Stimulated activated naive CD4-positive, alpha-beta T cell treated with Interleukin-2 at 50 U/mL for 16 hours (primary cell): ENCODE measurements around the gene GABRB3.

Source experiments
- DNase-seq: peaks from one replicate; lab custom pipeline; 2025; lab: John Stamatoyannopoulos, UW

GABRB3 gene

DNA sequence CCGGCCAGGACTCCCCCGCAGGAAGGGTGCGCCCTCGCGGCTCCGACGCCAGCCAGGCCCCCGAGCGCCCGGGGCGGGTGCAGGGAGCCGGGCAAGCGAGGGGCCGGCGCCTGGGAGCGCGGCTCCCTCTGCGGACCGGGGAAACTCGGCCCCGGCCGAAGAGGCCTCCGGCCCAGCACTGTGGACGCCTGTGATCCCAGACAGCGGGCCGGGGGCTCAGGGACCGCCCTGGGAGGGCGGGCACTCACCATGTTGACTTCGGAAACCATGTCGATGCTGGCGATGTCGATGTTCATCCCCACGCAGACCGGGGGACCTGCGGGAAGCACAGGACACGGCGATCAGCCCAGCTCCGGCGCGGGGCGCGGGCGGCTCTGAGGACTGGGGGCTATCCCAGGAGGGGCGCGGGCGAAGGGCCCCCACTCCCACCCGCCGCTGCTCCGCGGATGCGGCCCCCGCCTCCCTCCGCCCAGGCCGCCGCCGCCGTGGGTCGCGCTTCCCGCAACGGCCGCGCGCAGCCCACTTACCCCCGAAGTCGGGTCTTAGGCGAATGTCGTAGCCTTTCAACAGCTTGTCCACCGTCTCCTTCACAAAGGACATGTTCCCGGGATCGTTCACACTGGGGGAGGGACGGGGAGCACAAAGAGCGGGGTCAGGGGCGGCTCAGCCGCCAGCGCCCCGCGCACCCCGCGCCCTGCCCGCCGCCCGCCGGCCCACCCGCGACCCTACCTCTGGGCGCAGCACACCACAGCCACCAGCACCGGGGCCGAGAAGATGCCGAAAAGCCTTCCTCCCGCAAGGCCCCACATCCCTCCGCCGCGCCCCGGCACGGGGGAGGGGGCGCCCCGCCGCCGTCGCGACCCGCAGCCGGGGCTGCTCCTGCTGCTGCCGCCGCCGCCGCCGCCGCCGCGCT lies at the start of gene GABRB3:
TSS of gene GABRB3 (minus strand) at position 913 of the 913 bp plus-strand sequence.
- DNase-seq, result no peak

DNA sequence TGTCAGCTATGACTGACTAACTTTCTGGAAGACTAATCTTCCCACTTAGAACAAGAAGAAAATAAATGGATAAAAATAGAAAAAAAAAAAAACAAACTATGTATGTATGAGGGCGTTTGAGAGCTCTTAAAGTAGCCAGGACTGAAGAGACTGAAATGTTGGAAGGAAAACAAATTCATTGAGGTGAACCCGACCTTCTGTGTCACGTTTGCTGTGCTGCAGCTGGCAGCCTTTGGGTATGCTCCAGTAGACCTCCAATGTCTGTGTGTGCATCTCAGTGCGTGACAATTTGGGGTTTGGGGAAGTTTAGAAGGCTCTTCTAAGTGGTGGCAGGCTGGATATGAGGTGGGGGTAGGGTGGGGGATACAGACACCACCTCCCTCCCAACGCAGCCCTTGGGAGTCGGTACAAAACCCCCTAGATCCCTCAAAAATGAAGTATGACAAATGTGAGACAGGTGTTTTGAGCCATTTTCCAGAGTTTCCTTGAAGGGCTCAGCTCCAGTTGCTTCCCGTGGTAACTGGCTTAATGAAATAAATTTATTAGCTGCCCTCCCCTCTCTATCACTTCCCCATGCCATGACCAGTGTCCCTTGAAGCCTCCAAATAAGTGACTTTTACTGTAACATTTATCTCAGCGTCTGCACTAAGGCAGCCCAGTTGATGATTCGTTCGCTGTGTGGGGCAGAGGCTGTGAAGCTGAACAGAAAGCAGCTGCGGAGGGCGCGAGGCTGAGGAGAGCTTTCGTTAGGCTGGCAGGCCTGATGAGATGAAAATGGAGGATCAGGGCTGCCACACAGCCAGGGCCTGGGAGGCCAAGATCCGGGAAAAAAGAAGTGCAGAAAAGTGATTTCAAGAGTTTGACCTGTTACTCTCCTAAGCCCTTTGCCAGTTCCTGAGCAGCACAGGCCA lies 34.9 kb upstream of the GABRB3 start:
- no peak for DNase-seq

DNA sequence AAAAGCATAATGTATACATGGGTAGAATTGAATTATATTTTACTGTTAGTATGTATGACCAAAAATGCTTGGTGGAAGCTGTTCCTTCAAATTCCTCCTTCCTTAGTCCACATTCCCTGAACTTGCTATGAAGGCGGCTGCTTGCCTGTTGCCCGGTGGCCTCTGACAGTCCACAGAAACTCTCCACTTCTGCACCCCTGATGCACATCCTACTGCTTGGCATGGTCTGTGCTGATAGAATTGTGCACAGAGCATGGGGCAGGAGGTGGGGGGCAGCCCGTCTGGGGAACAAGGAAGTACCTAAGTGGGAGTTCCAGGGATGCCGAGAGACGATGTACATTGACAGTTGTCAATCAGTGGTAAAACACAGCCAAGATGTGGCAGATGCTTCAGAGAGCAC lies 33.7 kb upstream of the GABRB3 start:
- no peak for DNase-seq

DNA sequence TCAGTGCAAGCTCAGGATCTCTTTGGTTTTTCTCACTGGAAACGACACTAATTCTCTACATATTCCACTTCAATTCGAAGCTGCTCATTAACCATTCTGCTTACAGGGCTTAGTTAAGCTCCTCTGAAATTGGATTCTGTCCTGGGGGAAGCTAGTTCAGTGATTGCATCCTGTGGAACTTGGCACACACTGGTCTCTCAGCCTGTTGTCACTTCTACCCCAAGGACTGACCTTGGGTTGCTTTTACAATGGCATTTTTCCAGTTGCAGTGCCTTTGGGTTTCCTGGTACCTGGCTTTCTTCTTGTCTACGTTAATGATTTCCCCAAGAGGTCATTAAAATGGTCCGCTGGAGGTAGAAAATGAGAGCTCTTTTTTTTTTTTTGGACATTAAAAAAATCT lies 33.3 kb upstream of the GABRB3 start:
- no peak for DNase-seq

DNA sequence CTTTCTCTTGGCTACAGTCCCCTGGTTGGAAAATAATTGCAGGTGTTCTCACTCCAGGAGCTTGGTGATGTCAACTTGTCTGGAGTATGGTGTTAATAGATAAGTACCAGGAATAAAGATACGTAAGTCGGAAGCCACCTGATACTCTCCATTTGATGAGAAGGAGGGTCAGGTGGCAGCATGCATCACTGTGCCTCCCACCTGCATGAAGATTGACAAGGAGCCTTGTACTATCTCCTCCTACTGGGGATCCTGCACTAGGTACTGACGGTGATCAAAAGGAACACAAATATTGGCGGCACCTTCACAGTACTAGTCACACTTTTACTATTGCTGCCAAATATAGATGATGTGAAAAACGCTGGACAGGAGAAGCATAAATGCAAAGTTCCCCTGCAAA lies 32.6 kb upstream of the GABRB3 start:
- no peak for DNase-seq

DNA sequence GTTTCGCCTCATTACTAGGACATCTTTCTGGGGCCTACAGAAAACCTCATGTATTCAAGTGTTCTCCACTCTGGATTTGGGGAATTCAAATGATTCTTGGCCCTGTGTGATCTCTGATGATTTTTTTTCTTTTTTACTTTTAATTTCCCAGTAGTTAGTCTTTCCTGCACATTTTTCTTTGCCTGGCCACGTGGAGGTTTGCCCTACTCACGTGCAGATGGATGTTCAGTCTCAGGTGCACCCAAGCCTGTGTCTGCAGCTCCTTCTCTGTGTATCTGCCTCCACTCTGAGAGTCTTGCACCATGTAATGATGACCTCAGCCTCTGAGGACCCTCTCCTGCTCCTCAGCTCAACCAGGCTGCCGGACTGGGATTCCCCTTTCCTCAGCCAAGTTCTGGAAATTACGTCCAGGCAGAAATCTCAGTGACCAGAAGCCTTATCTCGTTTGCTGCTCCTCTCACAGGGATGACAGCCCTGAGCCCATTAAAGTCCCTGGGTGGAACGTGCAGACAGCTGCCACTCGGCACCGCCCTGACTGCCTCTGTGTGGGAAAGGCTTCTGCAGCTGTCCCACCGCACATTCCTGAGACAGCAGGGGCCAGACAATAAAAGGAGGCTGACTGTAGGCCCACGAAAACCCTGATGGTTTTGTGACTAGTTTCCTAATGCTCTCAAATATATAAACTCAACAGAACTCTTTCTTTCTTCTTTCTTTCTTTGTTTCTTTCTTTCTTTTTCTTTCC lies 31.4 kb upstream of the GABRB3 start:
- no peak for DNase-seq

DNA sequence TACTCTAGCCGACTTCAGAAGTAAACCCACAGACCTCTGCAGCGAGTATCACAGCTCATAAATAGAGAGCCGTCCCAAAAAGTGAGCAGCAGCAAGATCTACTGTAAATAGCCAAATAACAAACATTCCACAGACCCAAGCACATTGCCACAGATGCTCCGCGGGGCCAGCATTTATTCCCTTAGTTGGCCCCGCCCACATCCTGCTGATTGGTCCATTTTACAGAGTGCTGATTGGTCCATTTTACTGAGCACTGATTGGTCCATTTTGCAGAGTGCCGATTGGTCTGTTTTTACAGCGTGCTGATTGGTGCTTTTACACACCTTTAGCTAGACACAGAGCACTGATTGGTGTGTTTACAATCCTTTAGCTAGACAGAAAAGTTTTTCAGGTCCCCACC lies 17.3 kb upstream of the GABRB3 start:
- DNase-seq, result no peak

DNA sequence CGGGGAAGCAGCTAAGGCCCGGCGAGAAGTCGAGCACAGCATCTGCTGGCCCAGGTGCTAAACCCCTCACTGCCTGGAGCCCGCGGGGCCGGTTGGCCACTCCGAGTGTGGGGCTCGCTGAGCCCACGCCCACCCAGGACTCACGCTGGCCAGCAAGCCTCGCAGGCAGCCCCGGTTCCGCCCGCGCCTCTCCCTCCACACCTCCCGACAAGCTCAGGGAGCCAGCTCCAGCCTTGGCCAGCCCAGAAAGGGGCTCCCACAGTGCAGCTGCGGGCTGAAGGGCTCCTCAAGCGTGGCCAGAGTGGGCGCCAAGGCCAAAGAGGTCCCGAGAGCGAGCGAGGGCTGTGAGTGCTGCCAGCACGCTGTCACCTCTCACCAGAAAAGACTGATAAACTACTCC lies 8.9 kb upstream of the GABRB3 start:
- DNase-seq, result no peak

DNA sequence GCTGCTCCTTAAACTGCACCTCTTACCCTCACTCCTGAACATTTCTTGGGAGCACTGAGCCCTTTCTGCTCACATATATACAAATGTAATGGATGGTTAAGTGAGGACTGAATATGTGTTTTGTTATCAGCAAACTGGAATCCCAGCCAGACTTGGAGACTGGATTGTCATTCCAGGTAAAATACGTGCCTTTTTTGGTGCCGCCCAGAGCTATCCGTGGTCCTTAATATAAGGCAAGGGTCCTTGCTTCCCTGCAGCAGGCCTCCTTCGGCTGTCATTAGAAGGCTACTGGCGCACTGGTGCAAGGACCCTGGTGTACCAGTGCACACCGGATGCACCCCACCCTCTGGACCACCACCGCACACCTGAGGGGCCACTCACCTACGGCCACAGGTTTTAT lies 1.1 kb upstream of the GABRB3 start:
- DNase-seq, result no peak

DNA sequence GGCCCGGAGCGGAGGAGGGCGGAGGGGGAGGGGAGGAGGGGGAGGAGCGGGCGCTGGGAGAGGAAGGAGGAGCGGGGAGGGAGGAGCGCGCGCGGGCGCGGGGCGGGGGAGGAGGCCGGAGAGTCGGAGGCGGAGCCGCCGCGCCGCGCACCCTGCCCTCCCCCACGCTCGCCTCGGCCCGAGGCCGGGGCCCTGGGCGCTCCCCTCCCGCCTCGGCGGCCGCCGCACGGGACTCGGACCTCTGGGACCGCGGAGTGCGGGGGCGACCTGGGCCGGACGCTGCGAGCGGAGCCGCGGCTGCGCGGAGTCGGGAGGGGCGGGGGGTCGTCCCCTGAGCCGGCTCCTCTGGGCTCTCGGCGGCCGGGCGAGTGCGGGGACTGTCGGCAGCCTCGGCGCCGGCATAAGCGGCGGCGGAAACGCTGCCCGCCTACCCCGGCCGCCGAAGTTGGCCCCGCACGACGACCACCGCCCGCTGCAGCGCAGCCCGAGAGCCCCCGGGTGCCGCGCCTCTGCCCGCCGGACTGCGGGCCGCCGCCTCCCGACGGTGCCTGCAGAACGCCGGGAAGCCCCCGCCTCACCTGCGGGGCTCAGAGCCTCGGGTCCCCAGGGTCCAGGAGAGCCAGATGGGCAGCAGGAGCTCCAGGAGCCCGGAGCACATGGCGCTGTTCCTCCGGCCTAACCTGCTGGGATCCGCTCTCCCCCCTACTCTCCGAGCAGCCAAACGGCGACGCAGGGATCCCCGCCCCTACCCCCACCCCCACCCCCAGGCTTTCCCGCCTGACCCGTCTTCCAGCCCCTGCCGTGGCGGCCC lies 406 bp upstream of the GABRB3 start:
- DNase-seq, result no peak

DNA sequence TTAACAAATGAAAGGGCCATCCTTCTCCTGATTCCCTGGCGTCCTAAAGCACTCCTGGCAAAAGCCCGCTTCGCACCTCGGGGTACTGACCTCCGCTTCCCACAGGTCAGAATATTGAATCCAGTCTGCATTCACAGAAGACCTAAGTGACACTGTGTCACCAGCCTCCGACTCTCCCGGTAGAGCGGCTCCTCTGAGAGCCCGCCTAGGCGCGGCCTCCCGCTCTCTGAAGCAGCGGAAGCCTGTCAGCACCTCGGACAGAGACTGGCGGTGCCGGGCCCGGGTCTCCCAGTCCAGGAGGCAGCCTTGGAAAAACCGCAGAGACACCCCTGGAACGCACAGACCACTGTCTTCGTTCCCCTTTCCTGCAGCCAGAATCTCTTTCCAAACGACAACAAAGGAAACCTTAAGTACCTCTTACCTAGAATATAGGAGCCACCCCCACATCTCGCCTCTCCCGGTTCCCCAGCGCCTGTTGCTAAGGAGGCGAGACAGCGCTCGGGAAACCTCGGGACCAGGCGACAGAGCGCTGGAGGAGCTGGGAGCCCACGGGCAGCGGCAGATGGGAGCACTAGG lies 1.2 kb downstream of the GABRB3 start:
- DNase-seq, result no peak

DNA sequence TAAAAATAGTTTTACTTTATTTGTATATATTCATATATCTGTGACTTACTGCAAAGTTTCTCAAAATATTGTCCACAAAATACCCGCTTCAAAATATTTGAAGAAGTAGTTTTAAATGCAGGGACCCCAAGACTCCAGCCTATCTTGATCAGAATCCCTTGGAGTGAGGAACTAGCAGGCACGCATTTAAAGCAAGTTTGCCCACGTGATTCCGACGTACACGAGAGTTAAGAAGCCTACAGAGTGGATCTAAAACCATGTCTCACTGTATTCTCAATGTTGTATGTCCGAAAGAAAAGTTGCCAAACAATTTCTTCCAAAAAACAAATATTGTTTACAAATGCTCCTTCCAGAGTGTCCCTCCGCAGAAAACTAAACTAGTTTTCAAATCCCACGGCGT lies 1.7 kb downstream of the GABRB3 start:
- no peak for DNase-seq

DNA sequence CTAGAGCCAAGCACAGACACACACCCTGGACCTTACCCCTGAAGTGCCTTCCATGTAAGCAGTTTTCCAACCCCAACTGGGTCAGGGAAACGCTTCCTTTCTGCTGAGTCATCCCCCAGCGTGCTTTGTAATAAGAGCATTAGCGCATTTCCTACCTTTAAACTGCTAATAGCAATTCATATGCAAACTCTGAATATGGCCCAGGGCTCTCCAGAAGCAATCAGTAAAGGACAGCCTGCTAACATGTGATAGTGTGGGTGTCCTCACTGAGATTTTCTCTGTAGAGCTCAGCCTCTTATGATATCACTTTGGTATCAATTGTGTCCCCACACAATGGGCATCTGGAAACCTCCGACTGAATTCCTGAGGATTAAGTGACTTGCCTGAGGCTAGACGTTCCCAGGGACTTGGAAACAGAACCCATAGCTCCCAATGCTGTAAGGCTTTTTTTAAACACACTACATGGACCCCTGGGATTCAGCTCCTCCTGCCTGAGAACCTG lies 5.6 kb downstream of the GABRB3 start:
- DNase-seq, result no peak

DNA sequence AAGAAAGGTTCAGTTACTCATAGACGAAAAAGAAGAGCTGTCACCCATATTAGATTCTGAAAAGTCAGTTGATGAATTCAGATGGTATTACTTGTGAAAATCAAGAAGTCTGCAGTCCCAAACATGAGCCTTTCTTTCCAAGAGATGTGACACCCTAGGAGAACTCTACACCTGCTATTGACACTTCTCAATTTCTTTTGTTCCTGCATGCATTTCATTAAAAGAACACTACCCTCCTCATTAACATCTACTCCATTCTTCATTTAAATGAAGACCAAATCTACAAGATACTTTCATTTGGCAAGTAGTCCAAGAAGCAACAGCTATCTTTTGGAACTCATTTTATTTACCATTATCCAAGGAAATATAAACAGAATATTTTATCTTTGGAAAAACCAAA lies 6.6 kb downstream of the GABRB3 start:
- DNase-seq, result no peak

DNA sequence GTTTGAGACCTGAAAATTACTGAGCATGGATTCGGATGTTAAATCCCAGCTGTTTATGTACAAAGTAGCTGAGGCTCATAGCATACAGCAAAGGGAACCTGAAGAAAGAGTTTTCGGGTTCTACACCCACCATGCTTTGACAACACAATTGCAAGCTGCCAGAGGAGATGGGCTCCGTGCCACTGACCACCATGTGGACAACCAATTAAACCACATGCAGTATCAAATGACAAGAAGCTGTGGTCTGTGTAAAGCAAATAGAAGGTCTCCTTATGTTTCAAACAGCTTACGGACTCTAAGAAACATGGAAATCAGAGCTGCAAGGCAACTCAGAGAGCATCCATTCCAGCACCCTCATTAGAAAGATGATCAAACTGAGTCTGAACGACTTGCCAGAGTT lies 12.9 kb downstream of the GABRB3 start:
- DNase-seq, result no peak

DNA sequence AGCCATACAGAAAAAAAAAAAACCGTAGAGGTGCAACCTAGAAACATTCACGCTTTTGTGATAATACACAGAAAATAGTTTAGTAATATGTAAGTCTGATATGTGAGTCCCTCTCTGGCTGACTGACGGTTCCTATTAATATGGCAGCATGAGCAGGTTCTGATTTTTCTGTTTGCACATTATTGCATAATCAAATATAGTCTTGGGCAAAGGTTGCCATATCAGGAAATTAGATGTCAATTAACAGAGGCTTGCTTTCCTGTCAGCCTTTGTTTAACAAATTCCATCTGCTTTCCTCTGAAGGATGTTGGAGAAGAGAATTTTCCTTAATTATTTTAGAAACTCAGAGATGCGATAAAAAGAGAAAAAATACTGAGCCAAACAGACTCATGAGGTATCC lies 14.8 kb downstream of the GABRB3 start:
- DNase-seq, result no peak

DNA sequence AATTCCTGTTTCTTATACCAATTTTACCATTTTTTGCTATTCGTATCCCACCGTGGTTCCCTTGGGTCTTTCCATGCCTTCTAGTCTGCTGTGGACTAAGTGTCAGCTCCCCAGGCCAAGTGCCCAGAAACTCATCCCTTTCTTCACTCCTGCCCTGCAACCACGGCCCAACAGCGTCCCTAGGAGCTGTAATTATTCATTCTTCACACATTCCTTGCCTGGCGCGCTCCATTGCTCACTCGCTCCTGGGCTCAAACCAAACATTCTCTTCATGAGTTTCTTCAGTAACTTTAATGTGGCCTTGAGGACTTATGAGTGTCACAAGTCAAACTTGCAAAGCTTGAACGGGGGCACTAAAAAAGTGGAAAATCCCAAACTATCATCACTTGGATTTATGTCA lies 15.7 kb downstream of the GABRB3 start:
- DNase-seq, result no peak

DNA sequence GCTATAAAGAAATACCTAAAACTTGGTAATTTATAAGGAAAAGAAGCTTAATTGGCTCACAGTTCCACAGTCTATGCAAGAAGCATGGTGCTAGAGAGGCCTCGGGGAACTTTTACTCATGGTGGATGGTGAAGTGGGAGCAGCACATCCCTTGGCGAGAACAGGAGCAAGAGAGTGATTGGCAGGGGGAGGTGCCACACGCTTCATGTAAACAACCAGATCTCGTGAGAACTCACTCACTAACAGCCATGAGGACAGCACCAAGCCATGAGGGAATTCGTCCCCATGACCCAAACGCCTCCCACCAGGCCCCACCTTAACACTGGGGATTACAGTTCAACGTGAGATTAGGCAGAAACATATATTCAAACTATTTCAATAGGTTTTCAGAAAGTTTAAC lies 28.0 kb downstream of the GABRB3 start:
- DNase-seq, result no peak

DNA sequence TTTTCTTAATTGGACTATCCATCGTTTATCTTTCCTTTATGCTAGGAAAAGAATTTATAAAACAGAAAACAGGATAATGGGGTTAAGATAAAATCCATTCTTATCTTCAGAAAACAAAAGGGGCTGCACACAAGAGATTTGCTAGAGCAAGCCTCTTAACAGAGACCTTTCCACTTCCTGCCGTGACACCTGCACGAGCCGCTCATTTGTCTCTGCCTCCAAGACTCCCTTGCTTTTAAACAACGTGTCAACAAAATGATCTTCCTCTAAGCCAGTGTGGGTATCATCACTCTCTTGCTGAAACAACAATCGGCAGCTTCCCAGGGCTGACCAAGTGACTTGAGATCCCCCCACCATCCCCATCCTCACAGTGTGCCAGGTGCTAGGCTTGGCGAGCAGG lies 33.1 kb downstream of the GABRB3 start:
- DNase-seq, result no peak

DNA sequence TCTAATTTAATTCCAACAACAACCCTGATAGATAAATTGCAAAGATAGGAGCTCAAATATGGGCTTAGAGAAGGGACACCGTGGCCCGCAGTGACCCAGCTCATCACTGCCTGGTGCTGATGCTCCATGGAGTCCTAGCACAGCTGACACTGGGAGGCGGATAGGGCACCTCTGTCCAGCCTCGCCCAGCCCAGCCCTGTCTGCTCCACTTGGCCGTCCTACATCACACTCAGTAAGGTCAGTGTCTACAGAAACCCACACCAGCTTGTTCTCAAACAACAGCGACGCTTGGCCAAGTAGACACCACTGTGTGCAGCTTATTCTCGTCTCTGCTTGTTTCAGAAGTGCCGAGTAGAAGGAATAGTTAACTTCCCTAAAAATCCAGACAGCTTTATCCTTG lies 33.9 kb downstream of the GABRB3 start:
- DNase-seq, result no peak
